Karpas-422 (cell line): ENCODE data around the gene INPP5K. TPM values are rescaled to one million over a fixed set of nuclear protein-coding genes. Genes with fewer than 3 reads are reported as not detected.

ENCODE experiments used
- DNase-seq: peaks from one replicate; pipeline ENCODE4 v3.0.0-alpha.2; 2015
- H2AFZ ChIP-seq: fragments of 200-600 bp; sonication (generic); 2 replicates; pipeline ENCODE4 v1.6.1; 2014; ENCODE audit warnings: antibody characterized with exemption, low read length, mixed read lengths
- H3K27ac ChIP-seq: fragments of 200-600 bp; sonication (generic); 2 replicates; pipeline ENCODE4 v1.5.1; 2014; ENCODE audit warnings: mild to moderate bottlenecking, low read length, moderate library complexity
- H3K27me3 ChIP-seq: fragments of 200-600 bp; sonication (generic); 2 replicates; pipeline ENCODE4 v1.6.1; 2014; ENCODE audit warnings: low read length, mixed read lengths
- H3K36me3 ChIP-seq: fragments of 200-600 bp; sonication (generic); 2 replicates; pipeline ENCODE4 v1.6.1; 2014; ENCODE audit warnings: low read length, mixed read lengths; ENCODE audit not compliant: insufficient read depth
- H3K4me1 ChIP-seq: fragments of 200-600 bp; sonication (generic); 2 replicates; pipeline ENCODE4 v1.6.1; 2014; ENCODE audit warnings: mild to moderate bottlenecking, low read length, mixed read lengths
- H3K4me2 ChIP-seq: fragments of 200-600 bp; sonication (generic); 2 replicates; pipeline ENCODE4 v1.6.1; 2014; ENCODE audit warnings: low read length, low read depth, mild to moderate bottlenecking; ENCODE audit not compliant: poor library complexity, severe bottlenecking
- H3K4me3 ChIP-seq: fragments of 200-600 bp; sonication (generic); 2 replicates; pipeline ENCODE4 v1.5.1; 2014; ENCODE audit warnings: mild to moderate bottlenecking, antibody characterized with exemption, low read length, mixed read lengths
- H3K79me2 ChIP-seq: fragments of 200-600 bp; sonication (generic); 2 replicates; pipeline ENCODE4 v1.6.1; 2014; ENCODE audit warnings: mild to moderate bottlenecking, low read length, mixed read lengths
- H3K9ac ChIP-seq: fragments of 200-600 bp; sonication (generic); 2 replicates; pipeline ENCODE4 v1.6.0; 2014; ENCODE audit warnings: low read length
- H3K9me2 ChIP-seq: fragments of 200-600 bp; sonication (generic), shearing (Covaris generic); replicated peaks from 2 replicates; pipeline ENCODE4 v1.6.0; 2014; ENCODE audit warnings: mild to moderate bottlenecking, low read length, moderate library complexity; ENCODE audit not compliant: insufficient read depth
- H3K9me3 ChIP-seq: fragments of 300-700, 200-600 bp; sonication (generic); 2 replicates; pipeline ENCODE4 v1.6.1; 2014; ENCODE audit warnings: low read length, mixed read lengths
- H4K20me1 ChIP-seq: fragments of 200-600 bp; sonication (generic); 2 replicates; pipeline ENCODE4 v1.6.1; 2014; ENCODE audit warnings: mild to moderate bottlenecking, antibody characterized with exemption, low read length, low read depth; ENCODE audit not compliant: insufficient read depth
- total RNA-seq: library from RNA; depleted of rRNA; stranded (reverse); fragments of >200 nt; shearing (Covaris generic); gene quantifications from 2 replicates; pipeline ENCODE4 v1.2.3, GENCODE V29; 2014; ENCODE audit warnings: low replicate concordance

The INPP5K gene
- total RNA-seq, 1 experiment from 2014 or later: 102 TPM

- no peaks in the 10 kb centered on the region; the same call in 1 of the 2 replicates for H4K20me1 ChIP-seq
- H2AFZ ChIP-seq: no peak overlapping the region
- peaks cover 26% of the 10 kb centered on the region for H3K36me3 ChIP-seq
Measured at GRCh38 chr17:1553354-1554266, 37.2 kb upstream of the INPP5K start.

GRCh38 chr17:1552932-1553331, 36.5 kb upstream of the INPP5K start:
- peaks cover 45% of the 10 kb centered on the region for H3K79me2 ChIP-seq
- peaks cover 26% of the 10 kb centered on the region for H3K36me3 ChIP-seq
- H3K4me1 ChIP-seq: peaks cover 25% of the 10 kb centered on the region
- H3K4me3 ChIP-seq: no peak overlapping the region
- H3K9ac ChIP-seq: no peak overlapping the region
- no peaks in the 10 kb centered on the region for H3K9me3 ChIP-seq
- no peak overlapping the region for H3K27ac ChIP-seq
- H3K27me3 ChIP-seq: no peaks in the 10 kb centered on the region
- no peak overlapping the region for H2AFZ ChIP-seq
- no peak for DNase-seq
- no peak overlapping the region for H3K4me2 ChIP-seq
- no peaks in the 10 kb centered on the region; the same call in 1 of the 2 replicates for H4K20me1 ChIP-seq
- H3K9me2 ChIP-seq: no peaks in the 10 kb centered on the region

More at GRCh38 chr17:1553354-1554266, 37.2 kb upstream of the INPP5K start:
- Histone ChIP-seq H3K9me3 (no peaks in the 10 kb centered on the region), H3K79me2 (peaks cover 51% of the 10 kb centered on the region), H3K9ac (no peak overlapping the region), H3K27ac (no peak overlapping the region), H3K9me2 (no peaks in the 10 kb centered on the region), H3K4me2 (no peak overlapping the region), H3K4me1 (peaks cover 25% of the 10 kb centered on the region), H3K27me3 (no peaks in the 10 kb centered on the region), H3K4me3 (no peak overlapping the region)
- no peak for DNase-seq

- H2AFZ ChIP-seq: no peak overlapping the region
- no peak for DNase-seq
- H3K27me3 ChIP-seq: no peaks in the 10 kb centered on the region
- H3K4me3 ChIP-seq: no peak overlapping the region
- no peaks in the 10 kb centered on the region for H4K20me1 ChIP-seq
- no peaks in the 10 kb centered on the region for H3K9me2 ChIP-seq
- peaks cover 18% of the 10 kb centered on the region for H3K4me1 ChIP-seq
- no peak overlapping the region for H3K9ac ChIP-seq
- no peak overlapping the region for H3K27ac ChIP-seq
- H3K9me3 ChIP-seq: no peaks in the 10 kb centered on the region
- peaks cover 26% of the 10 kb centered on the region for H3K36me3 ChIP-seq
- no peak overlapping the region for H3K4me2 ChIP-seq
- H3K79me2 ChIP-seq: peaks cover 34% of the 10 kb centered on the region
Measured at GRCh38 chr17:1551741-1552140, 35.3 kb upstream of the INPP5K start.

- H3K36me3 ChIP-seq: peaks cover 16% of the 10 kb centered on the region
- H3K9me3 ChIP-seq: no peaks in the 10 kb centered on the region
- no peaks in the 10 kb centered on the region for H3K27me3 ChIP-seq
- no peak overlapping the region for H3K27ac ChIP-seq
- no peak overlapping the region for H3K4me2 ChIP-seq
- H3K4me3 ChIP-seq: no peak overlapping the region
- H3K9me2 ChIP-seq: no peaks in the 10 kb centered on the region
- H3K79me2 ChIP-seq: peaks cover 4% of the 10 kb centered on the region
- DNase-seq: no peak
- no peak overlapping the region for H3K9ac ChIP-seq
- H3K4me1 ChIP-seq: no peaks in the 10 kb centered on the region
- H4K20me1 ChIP-seq: no peaks in the 10 kb centered on the region
- no peak overlapping the region for H2AFZ ChIP-seq
Measured at GRCh38 chr17:1548032-1548431, 31.6 kb upstream of the INPP5K start.

GRCh38 chr17:1546292-1546922, 30.0 kb upstream of the INPP5K start:
- H3K9me2 ChIP-seq: no peaks in the 10 kb centered on the region
- no peak overlapping the region for H2AFZ ChIP-seq
- H3K9me3 ChIP-seq: no peaks in the 10 kb centered on the region
- no peaks in the 10 kb centered on the region for H4K20me1 ChIP-seq
- no peaks in the 10 kb centered on the region for H3K4me1 ChIP-seq
- no peaks in the 10 kb centered on the region for H3K27me3 ChIP-seq
- no peak overlapping the region for H3K4me2 ChIP-seq
- no peak overlapping the region for H3K4me3 ChIP-seq
- H3K9ac ChIP-seq: no peak overlapping the region
- H3K36me3 ChIP-seq: peaks cover 2% of the 10 kb centered on the region
- H3K79me2 ChIP-seq: peaks cover 3% of the 10 kb centered on the region; the same call in 1 of the 2 replicates
- H3K27ac ChIP-seq: no peak overlapping the region
- DNase-seq: no peak

- peaks cover 3% of the 10 kb centered on the region; the same call in 1 of the 2 replicates for H3K79me2 ChIP-seq
- DNase-seq: no peak
- no peak overlapping the region for H3K4me2 ChIP-seq
- H3K9me2 ChIP-seq: no peaks in the 10 kb centered on the region
- no peaks in the 10 kb centered on the region for H3K27me3 ChIP-seq
- H4K20me1 ChIP-seq: no peaks in the 10 kb centered on the region
- no peaks in the 10 kb centered on the region for H3K9me3 ChIP-seq
- H3K4me3 ChIP-seq: no peak overlapping the region
- no peaks in the 10 kb centered on the region for H3K4me1 ChIP-seq
- peaks cover 4% of the 10 kb centered on the region for H3K36me3 ChIP-seq
- H3K9ac ChIP-seq: no peak overlapping the region
- H2AFZ ChIP-seq: no peak overlapping the region
- H3K27ac ChIP-seq: no peak overlapping the region
Measured at GRCh38 chr17:1545618-1546017, 29.2 kb upstream of the INPP5K start.

GRCh38 chr17:1542316-1542715, 25.9 kb upstream of the INPP5K start:
- H3K4me2 ChIP-seq: no peak overlapping the region
- no peaks in the 10 kb centered on the region for H3K4me1 ChIP-seq
- H3K9me2 ChIP-seq: no peaks in the 10 kb centered on the region
- H3K36me3 ChIP-seq: peaks cover 19% of the 10 kb centered on the region; the same call in 1 of the 2 replicates
- no peaks in the 10 kb centered on the region for H3K27me3 ChIP-seq
- DNase-seq: no peak
- H3K79me2 ChIP-seq: peaks cover 3% of the 10 kb centered on the region; the same call in 1 of the 2 replicates
- no peak overlapping the region for H3K4me3 ChIP-seq
- H3K9ac ChIP-seq: no peak overlapping the region
- no peaks in the 10 kb centered on the region for H4K20me1 ChIP-seq
- H3K9me3 ChIP-seq: no peaks in the 10 kb centered on the region
- no peak overlapping the region for H2AFZ ChIP-seq
- H3K27ac ChIP-seq: no peak overlapping the region

GRCh38 chr17:1541367-1541904, 25.0 kb upstream of the INPP5K start:
- H3K36me3 ChIP-seq: peaks cover 19% of the 10 kb centered on the region; the same call in 1 of the 2 replicates
- H4K20me1 ChIP-seq: no peaks in the 10 kb centered on the region
- H3K27ac ChIP-seq: no peak overlapping the region
- no peak overlapping the region for H3K4me3 ChIP-seq
- no peaks in the 10 kb centered on the region for H3K27me3 ChIP-seq
- H3K79me2 ChIP-seq: peaks cover 3% of the 10 kb centered on the region; the same call in 1 of the 2 replicates
- H3K9me2 ChIP-seq: no peaks in the 10 kb centered on the region
- no peak overlapping the region for H3K4me2 ChIP-seq
- H3K4me1 ChIP-seq: no peaks in the 10 kb centered on the region
- no peaks in the 10 kb centered on the region for H3K9me3 ChIP-seq
- DNase-seq: no peak
- no peak overlapping the region for H2AFZ ChIP-seq
- no peak overlapping the region for H3K9ac ChIP-seq
